ENCODE measurements around the gene GABARAP. TPM values are rescaled to one million over a fixed set of nuclear protein-coding genes. Genes with fewer than 3 reads are reported as not detected.

The GABARAP gene
- total and polyA plus RNA-seq, 2 of the 13 experiments (the other 11 are each of a cell fraction or from before 2014, with no cell fraction given) = 161 to 310 TPM

DNA sequence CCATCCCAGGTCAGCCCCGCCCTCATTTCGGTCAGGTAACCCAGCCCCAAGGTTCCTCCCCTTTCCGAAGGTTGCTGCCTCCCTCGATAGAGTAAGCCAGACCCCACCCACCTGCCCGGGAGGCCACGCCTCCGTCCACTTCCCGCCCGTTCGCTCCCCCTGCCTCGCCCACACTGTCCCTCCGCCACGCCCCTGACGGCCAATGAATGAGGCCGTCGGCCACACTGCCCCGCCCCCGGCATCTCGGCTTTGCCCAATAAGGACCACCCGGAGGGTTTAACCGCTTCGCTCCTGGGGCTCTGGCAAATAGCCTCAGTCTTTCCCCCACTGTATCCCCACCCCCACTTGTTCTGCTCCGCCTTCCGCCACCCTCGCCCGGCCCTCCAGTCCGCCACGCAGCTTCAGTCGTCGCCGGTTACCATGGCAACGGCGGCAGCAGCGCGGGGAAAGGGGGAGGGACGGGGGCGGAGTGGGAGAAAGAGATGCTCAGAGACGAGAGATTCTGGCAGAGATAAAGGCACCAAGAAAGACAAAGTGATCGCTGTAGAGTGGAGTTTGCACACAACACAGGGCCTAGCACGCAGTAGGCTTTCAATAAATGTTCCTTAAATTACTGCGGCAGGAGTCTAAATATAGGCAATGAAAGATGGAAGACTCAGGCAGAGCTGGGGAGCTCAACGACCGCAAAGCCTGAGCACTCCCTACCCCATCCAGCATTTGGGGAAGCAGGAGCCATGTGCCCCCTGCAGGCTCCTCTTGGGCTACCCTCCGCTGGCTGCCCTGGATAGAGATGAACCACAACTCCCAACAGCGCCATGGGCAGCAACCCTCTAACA is 27.7 kb downstream of the GABARAP start (continued):
- TF ChIP-seq KIAA2018 (CRISPR knock-in tag; IDR thresholded peaks at IDR 0.05; ENCODE audit: borderline replicate concordance) (no peak), TIGD3 (CRISPR knock-in tag; IDR thresholded peaks at IDR 0.05; ENCODE audit: borderline replicate concordance) (no peak), NCOA2 (CRISPR knock-in tag; IDR thresholded peaks at IDR 0.05) (0 out of 2 replicates have a peak, but pooled peaks have one; percentile 2), STAT6 (CRISPR knock-in tag; IDR thresholded peaks at IDR 0.05; ENCODE audit: borderline replicate concordance) (no peak), SUZ12 (IDR thresholded peaks at IDR 0.05; ENCODE audit: low read depth, low read length) (peak; percentile 99), THAP8 (CRISPR knock-in tag; IDR thresholded peaks at IDR 0.05; ENCODE audit: borderline replicate concordance) (no peak), TMF1 (CRISPR knock-in tag; IDR thresholded peaks at IDR 0.05; ENCODE audit: low read depth) (no peak)
- TF ChIP-seq, protein P1, sequence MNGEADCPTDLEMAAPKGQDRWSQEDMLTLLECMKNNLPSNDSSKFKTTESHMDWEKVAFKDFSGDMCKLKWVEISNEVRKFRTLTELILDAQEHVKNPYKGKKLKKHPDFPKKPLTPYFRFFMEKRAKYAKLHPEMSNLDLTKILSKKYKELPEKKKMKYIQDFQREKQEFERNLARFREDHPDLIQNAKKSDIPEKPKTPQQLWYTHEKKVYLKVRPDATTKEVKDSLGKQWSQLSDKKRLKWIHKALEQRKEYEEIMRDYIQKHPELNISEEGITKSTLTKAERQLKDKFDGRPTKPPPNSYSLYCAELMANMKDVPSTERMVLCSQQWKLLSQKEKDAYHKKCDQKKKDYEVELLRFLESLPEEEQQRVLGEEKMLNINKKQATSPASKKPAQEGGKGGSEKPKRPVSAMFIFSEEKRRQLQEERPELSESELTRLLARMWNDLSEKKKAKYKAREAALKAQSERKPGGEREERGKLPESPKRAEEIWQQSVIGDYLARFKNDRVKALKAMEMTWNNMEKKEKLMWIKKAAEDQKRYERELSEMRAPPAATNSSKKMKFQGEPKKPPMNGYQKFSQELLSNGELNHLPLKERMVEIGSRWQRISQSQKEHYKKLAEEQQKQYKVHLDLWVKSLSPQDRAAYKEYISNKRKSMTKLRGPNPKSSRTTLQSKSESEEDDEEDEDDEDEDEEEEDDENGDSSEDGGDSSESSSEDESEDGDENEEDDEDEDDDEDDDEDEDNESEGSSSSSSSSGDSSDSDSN (CRISPR knock-in tag; IDR thresholded peaks at IDR 0.05) = no peak
- TF ChIP-seq, protein P2, sequence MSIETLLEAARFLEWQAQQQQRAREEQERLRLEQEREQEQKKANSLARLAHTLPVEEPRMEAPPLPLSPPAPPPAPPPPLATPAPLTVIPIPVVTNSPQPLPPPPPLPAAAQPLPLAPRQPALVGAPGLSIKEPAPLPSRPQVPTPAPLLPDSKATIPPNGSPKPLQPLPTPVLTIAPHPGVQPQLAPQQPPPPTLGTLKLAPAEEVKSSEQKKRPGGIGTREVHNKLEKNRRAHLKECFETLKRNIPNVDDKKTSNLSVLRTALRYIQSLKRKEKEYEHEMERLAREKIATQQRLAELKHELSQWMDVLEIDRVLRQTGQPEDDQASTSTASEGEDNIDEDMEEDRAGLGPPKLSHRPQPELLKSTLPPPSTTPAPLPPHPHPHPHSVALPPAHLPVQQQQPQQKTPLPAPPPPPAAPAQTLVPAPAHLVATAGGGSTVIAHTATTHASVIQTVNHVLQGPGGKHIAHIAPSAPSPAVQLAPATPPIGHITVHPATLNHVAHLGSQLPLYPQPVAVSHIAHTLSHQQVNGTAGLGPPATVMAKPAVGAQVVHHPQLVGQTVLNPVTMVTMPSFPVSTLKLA (IDR thresholded peaks at IDR 0.05) = peak; percentile 33; the same call in 1 of the 2 replicates
